ENCODE data around the gene RTN4R. TPM values are rescaled to one million over a fixed set of nuclear protein-coding genes. Genes with fewer than 3 reads are reported as not detected.

The RTN4R gene
- total and polyA plus RNA-seq, 2 of the 13 experiments (the other 11 are each of a cell fraction or from before 2014, with no cell fraction given) = 0.22 to 0.77 TPM

GRCh38 chr22:20203552-20204201 is 64.4 kb downstream of the RTN4R start:
- Histone ChIP-seq H3K36me3 (replicated peaks in 1 of 2; ENCODE audit: control insufficient read depth in 1 of 2, insufficient read depth in 2 of 2, low read length in 2 of 2) (no peaks in the 10 kb centered on the region), H3K4me2 (ENCODE audit: low read depth, low read length) (peak overlapping the region; percentile 50), H3K4me3 (replicated peaks in 1 of 3; ENCODE audit: insufficient read depth in 1 of 3, low read depth in 2 of 3, low read length in 3 of 3) (peak overlapping the region in 1 of 3 experiments; percentile 29; a peak in 1 of 6 replicates), H3K27me3 (ENCODE audit: control insufficient read depth in 1 of 2, insufficient read depth in 2 of 2, low read length in 2 of 2) (peaks cover 10 to 90% of the 10 kb centered on the region in 2 experiments; a peak in 4 of 5 replicates), H3K4me1 (ENCODE audit: insufficient read depth, low read length) (peaks cover 19% of the 10 kb centered on the region), H4K20me1 (ENCODE audit: insufficient read depth, low read length) (no peaks in the 10 kb centered on the region), H3K79me2 (ENCODE audit: insufficient read depth, low read length) (no peaks in the 10 kb centered on the region), H3K9me3 (ENCODE audit: low read length) (no peaks in the 10 kb centered on the region), H3K9ac (ENCODE audit: insufficient read depth, low read depth, low read length) (no peak overlapping the region), H2AFZ (ENCODE audit: low read length) (no peak overlapping the region), H3K27ac (ENCODE audit: extremely low read length, insufficient read depth, low read length) (no peak overlapping the region)
- FAIRE-seq = no peak
- ChIA-PET CTCF (ENCODE audit: low intra/inter-chr PET ratio, low total read pairs) (no interaction called here), POLR2A (no interaction called here)
- ATAC-seq = peak; percentile 59
- 10% methylated on average over 5 of the region's 11 CpGs for WGBS (ENCODE audit: low lambda C conversion rate)
- DNase-seq (ENCODE audit: low spot score) = peak; percentile 36
- intact Hi-C loops (cut with micrococcal nuclease; ENCODE audit: unreplicated experiment) (no loop called here), in situ Hi-C loops (cut with HindIII; ENCODE audit: extremely low pct_ligation_motif_present, low pct_unique_long_range_greater_than_20kb) (no loop called here)
- BruUV-seq (replicated peaks) = no TSS peak
- TF ChIP-seq HNF1B (CRISPR knock-in tag; IDR thresholded peaks at IDR 0.05) (peak; percentile 30; the same call in 1 of the 2 replicates), RFX3 (CRISPR knock-in tag; IDR thresholded peaks at IDR 0.05) (no peak), ZNF598 (CRISPR knock-in tag; IDR thresholded peaks at IDR 0.05; ENCODE audit: borderline replicate concordance) (no peak), ZNF839 (CRISPR knock-in tag; IDR thresholded peaks at IDR 0.05; ENCODE audit: borderline replicate concordance) (no peak), ZBTB20 (CRISPR knock-in tag; IDR thresholded peaks at IDR 0.05; ENCODE audit: borderline replicate concordance, low read depth) (no peak), SMAD1 (CRISPR knock-in tag; IDR thresholded peaks at IDR 0.05; ENCODE audit: borderline replicate concordance, low read depth) (no peak), ZNF607 (CRISPR knock-in tag; IDR thresholded peaks at IDR 0.05; ENCODE audit: borderline replicate concordance) (no peak), MIXL1 (CRISPR knock-in tag; IDR thresholded peaks at IDR 0.05) (peak; percentile 90), ZNF766 (CRISPR knock-in tag; IDR thresholded peaks at IDR 0.05; ENCODE audit: borderline replicate concordance) (no peak), ZNF160 (CRISPR knock-in tag; IDR thresholded peaks at IDR 0.05) (no peak), NBN (conservative IDR thresholded peaks at IDR 0.05) (no peak), HMG20B (CRISPR knock-in tag; conservative IDR thresholded peaks at IDR 0.05) (0 out of 2 replicates have a peak, but pooled peaks have one; percentile 42), ZNF710 (CRISPR knock-in tag; IDR thresholded peaks at IDR 0.05; ENCODE audit: borderline replicate concordance) (no peak), ZNF670 (CRISPR knock-in tag; IDR thresholded peaks at IDR 0.05; ENCODE audit: borderline replicate concordance) (no peak), ZNF263 (CRISPR knock-in tag; IDR thresholded peaks at IDR 0.05) (no peak), TBX3 (IDR thresholded peaks at IDR 0.05; ENCODE audit: borderline replicate concordance) (peak; percentile 42; the same call in 1 of the 2 replicates), ZC3H13 (CRISPR knock-in tag; IDR thresholded peaks at IDR 0.05) (no peak), BCLAF1 (IDR thresholded peaks at IDR 0.05) (no peak), TEAD3 (CRISPR knock-in tag; optimal IDR thresholded peaks at IDR 0.05; ENCODE audit: borderline replicate concordance) (peak; percentile 80)

Data from HepG2 (cell line).